ENCODE results near the gene PTPN3.

The PTPN3 gene

GRCh38 chr9:109440117-109440515, 58.0 kb downstream of the PTPN3 start:
- Histone ChIP-seq H3K4me3 (ENCODE audit: low read depth, low read length) (no peak overlapping the region), H2AFZ (ENCODE audit: low read length, unreplicated experiment) (no peak overlapping the region), H3K27me3 (ENCODE audit: insufficient read depth, low read length) (no peaks in the 10 kb centered on the region), H3K27ac (ENCODE audit: low read depth, low read length) (no peak overlapping the region), H3K36me3 (ENCODE audit: insufficient read depth, low read length) (peaks cover 4% of the 10 kb centered on the region; the same call in 1 of the 2 replicates), H3K4me1 (ENCODE audit: control insufficient read depth, insufficient read depth, low read length, unreplicated experiment) (peaks cover 4% of the 10 kb centered on the region), H3K79me2 (ENCODE audit: control insufficient read depth, insufficient read depth, low read length, unreplicated experiment) (no peaks in the 10 kb centered on the region)

DNA sequence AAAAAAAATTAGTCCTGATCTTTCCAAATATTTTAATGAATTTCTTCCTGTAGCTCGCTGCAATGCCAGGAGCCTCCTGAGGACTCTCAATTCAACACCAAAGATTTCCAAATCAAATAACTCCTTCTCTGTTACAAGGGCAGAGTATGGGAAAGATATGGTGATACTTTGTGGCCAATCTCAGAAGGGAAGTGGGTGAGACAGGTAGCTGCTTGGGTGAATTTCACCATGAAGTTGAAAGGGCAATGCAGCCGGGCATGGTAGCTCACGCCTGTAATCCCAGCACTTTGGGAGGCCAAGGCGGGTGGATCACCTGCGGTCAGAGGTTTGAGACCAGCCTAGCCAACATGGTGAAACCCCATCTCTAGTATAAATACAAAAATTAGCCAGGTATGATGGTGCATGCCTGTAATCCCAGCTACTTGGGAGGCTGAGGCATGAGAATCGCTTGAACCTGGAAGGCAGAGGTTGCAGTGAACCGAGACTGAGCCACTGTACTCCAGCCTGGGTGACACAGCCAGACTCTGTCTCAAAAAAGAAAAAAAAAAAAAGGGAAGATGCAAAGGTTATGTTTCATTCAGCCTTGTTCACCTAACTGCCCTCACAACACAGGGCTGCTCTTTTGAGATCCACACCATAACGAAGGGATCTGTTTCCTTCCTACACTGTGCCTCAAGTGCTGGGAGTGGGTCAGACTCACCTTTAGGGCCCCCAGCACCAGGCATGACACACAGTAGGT, 58.6 kb downstream of the PTPN3 start:
- Histone ChIP-seq H3K27ac (ENCODE audit: low read depth, low read length) (no peak overlapping the region), H3K4me3 (ENCODE audit: low read depth, low read length) (no peak overlapping the region), H3K79me2 (ENCODE audit: control insufficient read depth, insufficient read depth, low read length, unreplicated experiment) (no peaks in the 10 kb centered on the region), H3K27me3 (ENCODE audit: insufficient read depth, low read length) (no peaks in the 10 kb centered on the region), H2AFZ (ENCODE audit: low read length, unreplicated experiment) (no peak overlapping the region), H3K4me1 (ENCODE audit: control insufficient read depth, insufficient read depth, low read length, unreplicated experiment) (peaks cover 4% of the 10 kb centered on the region), H3K36me3 (ENCODE audit: insufficient read depth, low read length) (peaks cover 4% of the 10 kb centered on the region; the same call in 1 of the 2 replicates)

DNA sequence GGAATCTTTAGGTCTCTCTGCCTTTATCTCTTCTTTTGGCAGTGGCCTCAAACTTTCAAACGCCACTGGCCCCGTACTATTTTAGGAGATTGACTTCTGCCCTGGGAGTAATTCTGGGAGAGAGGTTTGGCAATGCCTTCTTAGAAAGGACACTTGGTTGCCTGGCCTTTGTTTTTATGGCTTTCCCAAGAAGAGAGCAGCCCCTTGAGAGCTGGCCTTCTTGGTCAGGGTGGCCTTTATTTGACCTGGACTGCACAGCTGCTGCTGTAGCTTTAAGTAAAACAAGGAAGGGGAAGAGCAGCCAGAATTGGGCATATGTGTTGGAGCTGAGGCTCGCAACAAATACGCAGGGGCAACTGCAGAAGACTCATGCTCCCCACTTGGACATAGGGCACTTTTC, 60.8 kb downstream of the PTPN3 start:
- H3K27ac ChIP-seq (ENCODE audit: low read depth, low read length) = no peak overlapping the region

GRCh38 chr9:109436071-109436470, 62.0 kb downstream of the PTPN3 start:
- Histone ChIP-seq H3K4me3 (ENCODE audit: low read depth, low read length) (no peak overlapping the region), H3K4me1 (ENCODE audit: control insufficient read depth, insufficient read depth, low read length, unreplicated experiment) (peaks cover 3% of the 10 kb centered on the region), H3K27me3 (ENCODE audit: insufficient read depth, low read length) (no peaks in the 10 kb centered on the region), H3K36me3 (ENCODE audit: insufficient read depth, low read length) (peaks cover 4% of the 10 kb centered on the region; the same call in 1 of the 2 replicates), H3K79me2 (ENCODE audit: control insufficient read depth, insufficient read depth, low read length, unreplicated experiment) (no peaks in the 10 kb centered on the region), H3K27ac (ENCODE audit: low read depth, low read length) (no peak overlapping the region), H2AFZ (ENCODE audit: low read length, unreplicated experiment) (no peak overlapping the region)

More for the DNA sequence above, 60.8 kb downstream of the PTPN3 start:
- Histone ChIP-seq H3K36me3 (ENCODE audit: insufficient read depth, low read length) (peaks cover 4% of the 10 kb centered on the region; the same call in 1 of the 2 replicates), H3K79me2 (ENCODE audit: control insufficient read depth, insufficient read depth, low read length, unreplicated experiment) (no peaks in the 10 kb centered on the region), H3K27me3 (ENCODE audit: insufficient read depth, low read length) (no peaks in the 10 kb centered on the region), H3K4me3 (ENCODE audit: low read depth, low read length) (no peak overlapping the region), H3K4me1 (ENCODE audit: control insufficient read depth, insufficient read depth, low read length, unreplicated experiment) (peaks cover 4% of the 10 kb centered on the region), H2AFZ (ENCODE audit: low read length, unreplicated experiment) (no peak overlapping the region)

GRCh38 chr9:109433476-109433875, 64.6 kb downstream of the PTPN3 start:
- H3K79me2 ChIP-seq (ENCODE audit: control insufficient read depth, insufficient read depth, low read length, unreplicated experiment) = no peaks in the 10 kb centered on the region
- no peaks in the 10 kb centered on the region for H3K27me3 ChIP-seq (ENCODE audit: insufficient read depth, low read length)
- no peak overlapping the region for H3K27ac ChIP-seq (ENCODE audit: low read depth, low read length)
- no peaks in the 10 kb centered on the region for H3K4me1 ChIP-seq (ENCODE audit: control insufficient read depth, insufficient read depth, low read length, unreplicated experiment)
- H2AFZ ChIP-seq (ENCODE audit: low read length, unreplicated experiment) = no peak overlapping the region
- no peak overlapping the region for H3K4me3 ChIP-seq (ENCODE audit: low read depth, low read length)
- peaks cover 4% of the 10 kb centered on the region; the same call in 1 of the 2 replicates for H3K36me3 ChIP-seq (ENCODE audit: insufficient read depth, low read length)

GRCh38 chr9:109430231-109430630, 67.9 kb downstream of the PTPN3 start:
- H3K36me3 ChIP-seq (ENCODE audit: insufficient read depth, low read length) = no peaks in the 10 kb centered on the region; the same call in 1 of the 2 replicates
- H3K27me3 ChIP-seq (ENCODE audit: insufficient read depth, low read length) = no peaks in the 10 kb centered on the region
- no peak overlapping the region for H2AFZ ChIP-seq (ENCODE audit: low read length, unreplicated experiment)
- H3K27ac ChIP-seq (ENCODE audit: low read depth, low read length) = no peak overlapping the region
- H3K4me3 ChIP-seq (ENCODE audit: low read depth, low read length) = no peak overlapping the region
- H3K4me1 ChIP-seq (ENCODE audit: control insufficient read depth, insufficient read depth, low read length, unreplicated experiment) = no peaks in the 10 kb centered on the region
- H3K79me2 ChIP-seq (ENCODE audit: control insufficient read depth, insufficient read depth, low read length, unreplicated experiment) = no peaks in the 10 kb centered on the region

- Histone ChIP-seq H3K27me3 (ENCODE audit: insufficient read depth, low read length) (no peaks in the 10 kb centered on the region), H3K4me1 (ENCODE audit: control insufficient read depth, insufficient read depth, low read length, unreplicated experiment) (no peaks in the 10 kb centered on the region), H3K4me3 (ENCODE audit: low read depth, low read length) (no peak overlapping the region), H3K27ac (ENCODE audit: low read depth, low read length) (no peak overlapping the region), H3K36me3 (ENCODE audit: insufficient read depth, low read length) (no peaks in the 10 kb centered on the region; the same call in 1 of the 2 replicates), H2AFZ (ENCODE audit: low read length, unreplicated experiment) (no peak overlapping the region), H3K79me2 (ENCODE audit: control insufficient read depth, insufficient read depth, low read length, unreplicated experiment) (no peaks in the 10 kb centered on the region)
Measured at GRCh38 chr9:109428854-109429253, 69.3 kb downstream of the PTPN3 start.

DNA sequence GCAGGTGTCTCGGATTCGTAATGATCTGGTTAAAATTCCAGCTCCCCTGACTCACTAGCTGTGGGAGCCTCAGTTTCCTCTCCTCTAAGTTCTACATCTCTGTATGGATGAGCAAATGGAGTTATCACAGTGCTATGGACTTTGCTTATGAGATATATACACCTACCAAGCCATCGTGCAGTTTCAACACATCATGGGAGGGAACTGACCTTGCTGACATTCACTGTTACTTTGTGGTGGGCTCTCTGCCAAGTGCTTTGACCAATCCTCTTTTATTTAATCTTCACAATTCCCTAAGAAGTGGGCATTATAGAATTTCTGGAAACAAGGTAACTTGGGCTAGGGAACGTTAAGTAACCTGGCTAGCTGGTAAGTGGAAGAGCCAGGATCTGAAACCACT, 70.2 kb downstream of the PTPN3 start:
- Histone ChIP-seq H2AFZ (ENCODE audit: low read length, unreplicated experiment) (no peak overlapping the region), H3K36me3 (ENCODE audit: insufficient read depth, low read length) (no peaks in the 10 kb centered on the region; the same call in 1 of the 2 replicates), H3K4me1 (ENCODE audit: control insufficient read depth, insufficient read depth, low read length, unreplicated experiment) (no peaks in the 10 kb centered on the region), H3K79me2 (ENCODE audit: control insufficient read depth, insufficient read depth, low read length, unreplicated experiment) (no peaks in the 10 kb centered on the region), H3K27ac (ENCODE audit: low read depth, low read length) (no peak overlapping the region), H3K27me3 (ENCODE audit: insufficient read depth, low read length) (no peaks in the 10 kb centered on the region), H3K4me3 (ENCODE audit: low read depth, low read length) (no peak overlapping the region)

DNA sequence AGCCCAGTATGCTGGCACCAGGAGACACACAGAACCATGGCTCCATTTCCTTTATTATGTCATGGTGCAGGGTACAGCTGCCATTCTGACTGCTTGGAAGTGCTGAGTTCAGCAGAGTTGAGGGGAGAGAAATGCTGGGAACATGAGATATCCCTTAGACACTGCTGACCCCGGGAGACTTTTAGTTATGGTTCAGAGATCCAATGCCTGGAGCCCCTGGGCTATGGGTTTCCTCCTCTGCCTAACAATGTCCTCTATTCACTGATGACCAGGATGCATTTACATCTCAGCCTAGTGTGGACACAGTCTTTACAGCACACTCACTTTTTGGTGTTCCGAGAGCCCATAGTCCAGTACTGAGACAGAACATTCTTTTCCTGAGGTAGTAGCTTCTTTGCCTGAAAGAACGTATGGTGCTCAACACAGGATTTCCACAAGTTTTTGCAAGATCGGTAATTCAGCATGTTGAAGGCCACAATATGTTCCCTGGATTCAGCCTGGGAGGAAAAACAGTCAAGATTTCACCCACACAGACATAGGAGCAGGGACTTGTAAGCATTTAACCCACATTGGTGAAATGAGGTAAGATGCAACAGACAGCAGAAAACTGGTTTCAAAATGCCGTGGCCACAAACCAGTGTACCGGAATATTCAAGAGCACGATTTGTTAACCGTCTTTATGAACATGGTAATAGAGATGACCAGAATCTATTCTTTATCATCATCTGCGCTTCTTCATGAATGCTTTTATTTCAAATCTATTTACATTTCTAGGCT, 71.3 kb downstream of the PTPN3 start:
- no peaks in the 10 kb centered on the region; the same call in 1 of the 2 replicates for H3K36me3 ChIP-seq (ENCODE audit: insufficient read depth, low read length)
- no peaks in the 10 kb centered on the region for H3K4me1 ChIP-seq (ENCODE audit: control insufficient read depth, insufficient read depth, low read length, unreplicated experiment)
- no peaks in the 10 kb centered on the region for H3K79me2 ChIP-seq (ENCODE audit: control insufficient read depth, insufficient read depth, low read length, unreplicated experiment)
- H2AFZ ChIP-seq (ENCODE audit: low read length, unreplicated experiment) = no peak overlapping the region
- H3K27ac ChIP-seq (ENCODE audit: low read depth, low read length) = no peak overlapping the region
- no peak overlapping the region for H3K4me3 ChIP-seq (ENCODE audit: low read depth, low read length)
- H3K27me3 ChIP-seq (ENCODE audit: insufficient read depth, low read length) = no peaks in the 10 kb centered on the region

DNA sequence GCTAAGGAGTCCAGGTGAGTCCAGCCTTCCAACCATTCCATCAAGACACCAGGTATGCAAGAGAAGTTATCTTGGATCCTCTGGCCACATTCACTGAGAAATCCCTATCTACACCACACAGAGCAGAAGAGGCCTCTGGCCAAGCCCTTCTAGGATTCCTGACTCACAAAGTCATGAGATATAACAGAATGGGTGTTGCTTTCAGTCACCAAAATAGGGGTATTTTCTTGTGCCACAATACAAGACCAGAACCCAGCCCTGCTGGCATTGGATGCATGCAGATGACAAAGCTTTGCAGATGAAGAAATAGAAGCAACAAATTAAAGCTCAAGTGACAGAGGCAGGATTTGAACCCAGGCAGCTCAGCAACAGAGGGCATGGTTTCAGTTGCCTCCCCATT, 73.5 kb downstream of the PTPN3 start:
- H3K27ac ChIP-seq (ENCODE audit: low read depth, low read length) = no peak overlapping the region
- H3K4me3 ChIP-seq (ENCODE audit: low read depth, low read length) = no peak overlapping the region
- no peaks in the 10 kb centered on the region for H3K27me3 ChIP-seq (ENCODE audit: insufficient read depth, low read length)
- no peak overlapping the region for H2AFZ ChIP-seq (ENCODE audit: low read length, unreplicated experiment)
- H3K36me3 ChIP-seq (ENCODE audit: insufficient read depth, low read length) = no peaks in the 10 kb centered on the region; the same call in 1 of the 2 replicates
- H3K4me1 ChIP-seq (ENCODE audit: control insufficient read depth, insufficient read depth, low read length, unreplicated experiment) = no peaks in the 10 kb centered on the region
- H3K79me2 ChIP-seq (ENCODE audit: control insufficient read depth, insufficient read depth, low read length, unreplicated experiment) = no peaks in the 10 kb centered on the region
